Brain microvascular endothelial cell (primary cell): ENCODE measurements around the gene PFN2.
A peak's percentile ranks its signal among the peaks of the same experiment; 100 is the strongest.

Experiments
- DNase-seq: peaks from one replicate; pipeline ENCODE4 v3.0.0-alpha.2; 2020
- H3K27ac ChIP-seq: fragments of 250-450 bp; sonication (Bioruptor Pico); 2 replicates; pipeline ENCODE4 v1.5.1; 2020; ENCODE audit warnings: mild to moderate bottlenecking, moderate library complexity
- H3K27me3 ChIP-seq: fragments of 250-450 bp; sonication (Bioruptor Pico); replicated peaks from 2 replicates; pipeline ENCODE4 v1.5.1; 2020; ENCODE audit warnings: mild to moderate bottlenecking
- H3K36me3 ChIP-seq: fragments of 250-450 bp; sonication (Bioruptor Pico); replicated peaks from 2 replicates; pipeline ENCODE4 v1.5.1; 2020; ENCODE audit warnings: mild to moderate bottlenecking
- H3K4me3 ChIP-seq: 2 replicates; pipeline ENCODE4 v1.5.1; 2011; ENCODE audit warnings: low read depth, mild to moderate bottlenecking, control low read depth, low read length, moderate library complexity
- in situ Hi-C: cut with HindIII; loops from 2 replicates; pipeline ENCODE4 v1.10.0; 2017; ENCODE audit warnings: low sequenced_read_pairs, low pct_ligation_motif_present
- TF ChIP-seq, protein P1 (sequence below): IDR thresholded peaks from 2 replicates; pipeline ENCODE4 v1.5.1; 2011; ENCODE audit warnings: low read depth, mild to moderate bottlenecking, moderate library complexity, low read length, control low read depth, inconsistent platforms; ENCODE audit errors: missing control alignments

PFN2 gene

DNA sequence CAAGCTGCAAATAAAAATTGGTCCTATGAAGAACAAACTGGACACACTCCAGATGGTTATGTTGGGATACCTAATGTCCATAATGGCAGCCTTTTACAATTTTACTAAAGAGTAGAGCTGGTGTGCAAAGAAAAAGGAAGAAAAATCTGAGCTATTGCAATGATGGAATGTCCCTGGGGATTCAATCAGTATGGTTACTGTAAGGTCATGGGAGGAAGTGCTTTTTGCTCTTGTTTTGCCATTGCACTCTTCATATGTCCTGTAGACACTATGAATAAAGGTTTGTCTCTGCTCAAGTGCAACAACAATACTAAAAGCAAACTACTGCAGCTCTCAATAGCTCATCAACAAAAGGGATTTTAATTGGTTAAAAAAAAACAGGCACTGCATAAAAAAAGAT is 5.4 kb downstream of the PFN2 start:
- Histone ChIP-seq H3K27ac (no peak overlapping the region), H3K4me3 (no peak overlapping the region), H3K27me3 (no peaks in the 10 kb centered on the region), H3K36me3 (peaks cover 16% of the 10 kb centered on the region)
- in situ Hi-C loops: no loop called here
- no peak for DNase-seq
- TF ChIP-seq, protein P1, sequence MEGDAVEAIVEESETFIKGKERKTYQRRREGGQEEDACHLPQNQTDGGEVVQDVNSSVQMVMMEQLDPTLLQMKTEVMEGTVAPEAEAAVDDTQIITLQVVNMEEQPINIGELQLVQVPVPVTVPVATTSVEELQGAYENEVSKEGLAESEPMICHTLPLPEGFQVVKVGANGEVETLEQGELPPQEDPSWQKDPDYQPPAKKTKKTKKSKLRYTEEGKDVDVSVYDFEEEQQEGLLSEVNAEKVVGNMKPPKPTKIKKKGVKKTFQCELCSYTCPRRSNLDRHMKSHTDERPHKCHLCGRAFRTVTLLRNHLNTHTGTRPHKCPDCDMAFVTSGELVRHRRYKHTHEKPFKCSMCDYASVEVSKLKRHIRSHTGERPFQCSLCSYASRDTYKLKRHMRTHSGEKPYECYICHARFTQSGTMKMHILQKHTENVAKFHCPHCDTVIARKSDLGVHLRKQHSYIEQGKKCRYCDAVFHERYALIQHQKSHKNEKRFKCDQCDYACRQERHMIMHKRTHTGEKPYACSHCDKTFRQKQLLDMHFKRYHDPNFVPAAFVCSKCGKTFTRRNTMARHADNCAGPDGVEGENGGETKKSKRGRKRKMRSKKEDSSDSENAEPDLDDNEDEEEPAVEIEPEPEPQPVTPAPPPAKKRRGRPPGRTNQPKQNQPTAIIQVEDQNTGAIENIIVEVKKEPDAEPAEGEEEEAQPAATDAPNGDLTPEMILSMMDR: no peak

DNA sequence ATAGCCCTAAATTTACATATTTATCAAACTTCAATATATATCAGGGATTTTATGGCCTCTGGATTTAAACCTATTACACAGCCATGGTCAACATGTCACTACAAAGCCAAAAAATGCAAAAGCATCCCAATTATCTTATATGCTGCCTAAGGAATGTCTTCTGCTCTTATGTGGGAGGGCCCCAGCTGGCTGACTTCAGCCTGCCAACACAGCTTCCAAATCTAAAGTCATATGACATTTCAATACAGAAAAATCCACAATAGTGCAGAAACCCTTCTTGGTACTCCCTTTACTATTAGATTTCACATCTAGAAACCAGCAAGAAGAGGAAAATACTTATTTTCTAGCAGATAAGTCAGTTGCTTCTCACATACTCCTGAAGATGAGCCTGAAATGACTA is 6.4 kb downstream of the PFN2 start:
- no peak for DNase-seq
- TF ChIP-seq, protein P1: no peak
- H3K4me3 ChIP-seq: no peak overlapping the region
- H3K27ac ChIP-seq: peak overlapping the region; percentile 9
- no peaks in the 10 kb centered on the region for H3K27me3 ChIP-seq
- peaks cover 16% of the 10 kb centered on the region for H3K36me3 ChIP-seq
- in situ Hi-C loops: no loop called here

DNA sequence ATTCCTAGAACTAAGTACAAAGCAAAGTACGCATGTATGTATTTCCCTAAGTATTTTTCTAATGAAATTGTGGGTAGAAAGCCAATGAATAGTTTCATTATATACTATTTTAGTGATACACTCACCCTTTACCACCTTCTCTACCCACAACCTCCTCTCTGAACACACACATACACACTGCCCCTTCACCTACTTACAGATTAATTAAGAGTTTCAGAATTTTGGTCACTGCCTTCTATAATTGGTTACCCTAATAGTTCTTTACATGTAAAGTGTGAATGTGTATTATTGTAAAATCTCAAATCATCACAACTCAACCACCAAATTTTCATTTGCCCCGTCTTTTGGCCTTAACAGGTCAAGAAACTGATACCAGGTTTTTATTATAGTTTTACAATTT is 7.2 kb downstream of the PFN2 start:
- H3K36me3 ChIP-seq: peaks cover 16% of the 10 kb centered on the region

DNA sequence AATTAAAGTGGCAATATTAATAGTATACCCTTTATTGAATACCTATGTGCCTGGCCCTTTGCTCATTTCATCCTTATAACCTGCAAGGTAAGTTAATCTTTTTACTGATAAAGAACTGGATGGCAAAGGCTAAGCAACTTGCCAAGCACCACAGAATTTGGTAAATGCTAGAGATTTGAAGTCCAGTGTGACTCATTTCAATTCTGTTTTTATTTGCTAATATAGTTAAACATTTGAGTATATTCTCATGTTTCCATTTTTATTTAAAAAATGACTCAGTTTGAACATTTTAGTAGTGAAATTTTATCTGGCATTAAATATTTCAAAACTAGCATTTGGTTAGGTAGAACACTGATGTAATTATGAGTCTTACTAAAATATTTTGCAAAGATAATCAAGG is 11.3 kb downstream of the PFN2 start:
- H3K36me3 ChIP-seq: peaks cover 5% of the 10 kb centered on the region
- no peak overlapping the region for H3K4me3 ChIP-seq
- no peaks in the 10 kb centered on the region for H3K27me3 ChIP-seq
- in situ Hi-C loops: no loop called here
- no peak overlapping the region for H3K27ac ChIP-seq
- TF ChIP-seq, protein P1: no peak
- no peak for DNase-seq

More for the DNA sequence above, 7.2 kb downstream of the PFN2 start:
- Histone ChIP-seq H3K4me3 (no peak overlapping the region), H3K27me3 (no peaks in the 10 kb centered on the region), H3K27ac (no peak overlapping the region)
- TF ChIP-seq, protein P1: no peak
- in situ Hi-C loops: no loop called here
- DNase-seq: no peak

DNA sequence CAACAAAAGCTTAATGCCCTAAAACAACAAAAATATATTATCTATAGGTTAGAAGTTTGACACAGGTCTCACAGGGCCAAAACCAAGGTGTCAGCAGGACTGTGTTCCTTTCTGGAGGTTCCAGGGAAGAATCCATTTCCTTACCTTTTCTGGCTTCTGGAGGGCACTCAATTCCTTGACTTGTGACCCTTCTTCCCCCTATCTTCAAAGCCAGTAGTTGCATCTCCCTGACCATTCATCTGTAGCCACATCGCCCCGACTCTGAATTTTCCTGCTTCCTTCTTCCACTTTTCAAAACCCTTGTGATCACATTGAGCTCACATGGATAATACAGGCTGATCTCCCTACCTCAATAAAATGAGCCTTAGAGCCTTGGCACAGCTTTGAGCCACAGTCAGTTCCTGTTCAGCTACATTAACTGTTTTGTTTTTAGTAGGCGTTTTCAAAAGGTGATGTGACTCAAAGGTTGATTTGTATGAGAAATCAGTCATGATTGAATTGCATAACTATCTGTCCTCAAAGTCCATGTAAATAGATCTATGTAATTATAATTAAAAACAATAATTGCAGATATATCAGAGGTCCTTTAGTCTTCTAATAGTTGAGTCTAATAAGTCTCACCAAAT is 12.4 kb downstream of the PFN2 start:
- no peak overlapping the region for H3K4me3 ChIP-seq
- TF ChIP-seq, protein P1: peak; percentile 14
- DNase-seq: no peak

More for the DNA sequence above, 12.4 kb downstream of the PFN2 start:
- Histone ChIP-seq H3K27ac (no peak overlapping the region), H3K27me3 (no peaks in the 10 kb centered on the region), H3K36me3 (peaks cover 3% of the 10 kb centered on the region)
- in situ Hi-C loops: no loop called here
